H7 (cell line): Measurements from ENCODE around the gene HRH2. TPM values are rescaled to one million over a fixed set of nuclear protein-coding genes. Genes with fewer than 3 reads are reported as not detected.
"Not testable (repeated sequence)": the region's sequence is repeated elsewhere in the genome, so short reads cannot be mapped to it uniquely, and the experiment has no call there.

Experiments used
- DNase-seq: peaks from one replicate; pipeline ENCODE4 v3.0.0; 2012
- H3K27me3 ChIP-seq: 2 replicates; pipeline ENCODE4 v1.6.0; 2011; ENCODE audit warnings: mild to moderate bottlenecking, low read length; ENCODE audit not compliant: control insufficient read depth, insufficient read depth
- H3K36me3 ChIP-seq: replicated peaks from 2 replicates; pipeline ENCODE4 v1.5.1; 2011; ENCODE audit warnings: low read length; ENCODE audit not compliant: control insufficient read depth, insufficient read depth
- H3K4me3 ChIP-seq: 2 replicates; pipeline ENCODE4 v1.5.1; 2011; ENCODE audit warnings: low read depth, mild to moderate bottlenecking, control low read depth, low read length, moderate library complexity; ENCODE audit not compliant: insufficient read depth
- total RNA-seq: library from RNA; depleted of rRNA; stranded (reverse); fragments of >200 nt; shearing (Covaris generic); gene quantifications from 2 replicates; pipeline ENCODE4 v1.2.3, GENCODE V29; 2014

Gene HRH2
- total RNA-seq, 1 experiment from 2014 or later, result 5.5 TPM

- no peaks in the 10 kb centered on the region; the same call in 1 of the 2 replicates for H3K36me3 ChIP-seq
- no peak overlapping the region for H3K4me3 ChIP-seq
- no peak for DNase-seq
- no peaks in the 10 kb centered on the region for H3K27me3 ChIP-seq
Measured at GRCh38 chr5:175715627-175716522, 58.0 kb downstream of the HRH2 start.

DNA sequence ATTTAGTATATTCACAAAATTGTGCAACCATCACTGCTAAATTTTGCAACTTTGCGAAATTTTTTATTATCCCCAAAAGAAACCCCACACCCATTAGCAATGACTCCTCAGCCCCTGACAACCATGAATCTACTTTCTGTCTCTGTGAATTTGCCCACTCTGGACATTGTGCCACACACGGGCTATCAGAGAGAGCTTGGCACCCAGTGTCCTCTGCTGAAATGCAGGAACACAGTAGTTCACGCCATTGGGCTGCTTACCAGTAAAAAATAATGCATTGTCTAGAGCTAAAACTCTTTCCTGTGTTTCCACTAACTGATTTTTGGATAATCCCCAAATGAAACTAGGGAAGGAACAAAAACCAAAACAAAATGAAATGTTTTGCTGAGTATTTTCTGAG is 60.0 kb downstream of the HRH2 start:
- no peaks in the 10 kb centered on the region for H3K36me3 ChIP-seq
- H3K27me3 ChIP-seq, result no peaks in the 10 kb centered on the region
- H3K4me3 ChIP-seq, result no peak overlapping the region
- no peak for DNase-seq

DNA sequence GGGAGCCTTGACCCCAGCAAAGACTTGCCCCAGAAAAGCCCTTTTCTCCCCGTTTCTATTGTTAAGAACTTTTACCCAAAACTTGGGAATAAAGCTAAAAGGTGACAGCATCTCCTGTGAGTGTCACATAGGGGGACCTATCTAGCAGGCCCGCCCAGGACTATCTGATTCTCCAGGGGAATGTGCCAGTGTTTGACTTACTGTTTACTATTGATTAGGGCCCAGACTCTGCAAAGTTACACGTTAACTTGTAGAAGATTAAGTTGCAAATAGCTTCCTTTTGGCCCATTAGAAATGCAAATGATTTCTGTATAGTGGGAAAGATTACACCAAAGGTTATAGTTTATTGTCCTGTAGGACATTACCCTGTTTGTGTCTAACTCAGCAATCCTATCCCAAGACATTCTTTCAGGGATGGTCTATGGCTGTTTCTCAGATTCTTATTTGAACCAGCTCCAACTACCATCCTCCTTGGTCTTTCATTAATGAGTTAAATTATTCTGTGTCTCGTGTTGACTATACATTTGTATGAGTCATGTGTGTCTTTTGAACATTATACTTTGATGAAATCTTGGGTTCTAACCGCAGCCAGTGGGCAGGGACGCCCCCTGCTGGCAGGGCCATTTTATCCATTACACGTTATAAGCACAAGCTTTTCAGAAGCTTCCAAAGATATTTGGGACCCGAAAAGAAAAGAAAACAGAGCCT is 60.7 kb downstream of the HRH2 start:
- Histone ChIP-seq H3K27me3 (no peaks in the 10 kb centered on the region), H3K4me3 (no peak overlapping the region), H3K36me3 (no peaks in the 10 kb centered on the region)
- peak; percentile 66 for DNase-seq

DNA sequence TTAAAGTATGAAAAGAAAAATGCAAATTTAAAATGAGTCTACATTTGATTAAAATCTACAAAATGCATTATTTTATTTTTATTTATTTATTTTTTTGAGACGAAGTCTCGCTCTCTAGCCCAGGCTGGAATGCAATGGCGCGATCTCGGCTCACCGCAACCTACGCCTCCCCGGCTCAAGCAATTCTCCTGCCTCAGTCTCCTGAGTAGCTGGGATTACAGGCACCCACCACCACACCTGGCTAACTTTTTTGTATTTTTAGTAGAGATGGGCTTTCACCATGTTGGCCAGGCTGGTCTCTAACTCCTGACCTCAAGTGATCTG is 61.2 kb downstream of the HRH2 start:
- not testable (repeated sequence) for DNase-seq, H3K27me3 ChIP-seq, H3K36me3 ChIP-seq, H3K4me3 ChIP-seq

GRCh38 chr5:175724314-175725275 is 66.7 kb downstream of the HRH2 start:
- H3K27me3 ChIP-seq, result no peaks in the 10 kb centered on the region
- DNase-seq, result no peak
- H3K4me3 ChIP-seq, result no peak overlapping the region
- no peaks in the 10 kb centered on the region for H3K36me3 ChIP-seq

GRCh38 chr5:175728316-175728715 is 70.4 kb downstream of the HRH2 start:
- Histone ChIP-seq H3K36me3 (no peaks in the 10 kb centered on the region), H3K27me3 (no peaks in the 10 kb centered on the region), H3K4me3 (no peak overlapping the region)
- peak; percentile 58 for DNase-seq

DNA sequence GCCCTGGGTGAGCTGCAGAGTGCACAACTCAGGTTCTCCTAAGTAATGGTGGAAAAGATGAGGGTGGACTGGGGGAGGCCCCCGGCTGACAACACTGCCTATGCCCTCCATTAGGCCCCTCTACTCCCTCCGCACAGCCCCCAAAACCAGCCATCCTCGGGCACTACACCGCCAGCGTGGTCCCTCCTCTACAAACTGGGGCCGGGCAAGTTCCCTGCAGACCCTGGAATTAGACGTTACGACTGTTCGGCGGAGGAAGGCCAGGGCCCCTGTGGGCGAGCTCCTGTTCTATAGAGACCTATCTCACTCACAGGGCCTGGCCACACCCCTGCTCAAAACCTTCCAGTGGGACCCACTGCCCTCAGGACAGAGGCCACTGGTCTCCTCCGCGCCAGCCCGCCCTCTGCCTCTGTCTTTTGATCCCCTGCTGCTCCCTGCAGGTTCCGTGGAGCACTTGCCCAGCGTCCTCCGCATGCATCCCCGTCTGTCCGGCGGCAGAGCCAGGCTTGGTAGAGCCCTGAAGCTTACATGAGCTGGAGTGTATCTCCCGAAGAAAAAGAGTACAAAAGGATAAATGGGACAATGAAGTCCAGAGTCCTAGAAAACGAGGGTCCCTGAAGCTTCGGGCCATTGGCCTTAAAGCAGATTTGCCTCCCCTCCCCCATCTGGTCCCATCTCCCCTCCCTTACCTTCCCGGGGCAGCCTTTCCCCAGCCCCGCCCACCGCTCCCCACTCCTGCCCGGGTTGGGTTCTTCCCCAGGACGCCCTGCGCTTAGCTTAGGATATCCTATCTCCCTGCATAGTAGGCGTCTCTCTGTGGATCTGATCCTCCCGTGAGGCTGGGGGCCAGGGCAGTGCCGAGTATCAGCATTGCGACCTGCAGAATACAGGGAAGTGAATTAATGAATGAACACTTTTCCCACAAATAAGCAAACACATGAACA is 71.3 kb downstream of the HRH2 start:
- no peaks in the 10 kb centered on the region for H3K36me3 ChIP-seq
- H3K27me3 ChIP-seq, result no peaks in the 10 kb centered on the region
- peak; percentile 86 for DNase-seq
- H3K4me3 ChIP-seq, result peak overlapping the region; percentile 31

DNA sequence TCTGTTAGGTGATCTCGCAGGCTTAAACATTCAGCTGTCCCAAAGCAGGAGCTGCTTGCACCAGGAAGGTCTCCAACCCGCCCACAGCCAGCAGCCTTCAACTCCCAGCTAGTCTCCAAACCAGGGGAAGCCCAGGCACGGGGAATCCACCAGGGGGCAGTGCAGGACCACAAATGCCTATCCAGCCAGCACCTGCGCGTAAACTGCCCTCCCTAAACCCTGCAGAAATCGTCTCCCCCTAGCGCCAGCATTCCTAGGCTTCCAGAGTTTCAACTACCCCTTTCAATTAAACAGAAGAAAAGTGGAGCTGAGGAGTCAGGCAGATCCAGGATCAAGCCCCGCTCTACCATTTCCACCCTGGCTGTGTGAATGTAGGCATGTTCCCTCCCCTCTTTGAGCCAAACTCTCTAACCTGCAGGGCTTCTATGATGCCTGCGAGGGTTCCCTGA is 72.0 kb downstream of the HRH2 start:
- Histone ChIP-seq H3K36me3 (no peaks in the 10 kb centered on the region), H3K4me3 (peak overlapping the region; percentile 31), H3K27me3 (no peaks in the 10 kb centered on the region)
- peak; percentile 94 for DNase-seq

- H3K4me3 ChIP-seq, result no peak overlapping the region
- H3K36me3 ChIP-seq, result no peaks in the 10 kb centered on the region
- no peak for DNase-seq
- H3K27me3 ChIP-seq, result no peaks in the 10 kb centered on the region
Measured at GRCh38 chr5:175731172-175731571, 73.3 kb downstream of the HRH2 start.

DNA sequence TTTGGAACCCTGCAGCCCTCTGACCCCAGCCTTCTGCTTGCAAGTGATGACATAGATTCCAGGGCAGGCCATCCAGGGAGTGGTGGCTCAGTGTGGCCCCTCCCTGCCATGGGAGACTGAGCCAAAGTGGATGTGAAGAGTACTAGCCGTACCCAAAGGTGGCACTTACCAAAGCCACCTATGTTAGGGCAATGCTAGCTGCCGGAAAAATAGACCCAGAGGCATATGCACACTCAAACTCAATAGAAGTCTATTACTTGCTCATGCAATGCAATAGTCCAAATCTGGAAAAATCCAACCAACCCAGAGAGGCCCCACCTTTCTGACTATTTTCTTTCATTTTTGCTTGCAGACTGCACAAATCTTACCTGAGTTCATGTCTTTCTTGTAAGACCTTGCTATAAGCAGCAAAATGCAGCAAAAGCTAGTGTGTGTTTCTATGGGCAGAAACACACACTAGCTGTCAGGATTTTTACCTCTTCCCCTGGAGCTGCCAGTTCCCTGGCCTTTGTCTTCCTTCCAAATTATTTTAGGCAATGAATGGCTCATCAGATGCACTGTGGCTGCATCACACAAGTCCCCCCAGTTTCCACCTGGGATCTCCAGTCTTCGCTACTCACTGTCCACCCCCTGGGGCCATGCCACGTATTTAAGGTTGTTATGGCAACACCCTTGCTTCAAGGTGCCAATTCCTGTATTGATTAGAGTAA is 74.0 kb downstream of the HRH2 start:
- no peaks in the 10 kb centered on the region for H3K36me3 ChIP-seq
- no peak for DNase-seq
- H3K4me3 ChIP-seq, result no peak overlapping the region
- no peaks in the 10 kb centered on the region for H3K27me3 ChIP-seq

- no peak overlapping the region for H3K4me3 ChIP-seq
- no peaks in the 10 kb centered on the region for H3K36me3 ChIP-seq
- H3K27me3 ChIP-seq, result no peaks in the 10 kb centered on the region
- no peak for DNase-seq
Measured at GRCh38 chr5:175733017-175733416, 75.1 kb downstream of the HRH2 start.

DNA sequence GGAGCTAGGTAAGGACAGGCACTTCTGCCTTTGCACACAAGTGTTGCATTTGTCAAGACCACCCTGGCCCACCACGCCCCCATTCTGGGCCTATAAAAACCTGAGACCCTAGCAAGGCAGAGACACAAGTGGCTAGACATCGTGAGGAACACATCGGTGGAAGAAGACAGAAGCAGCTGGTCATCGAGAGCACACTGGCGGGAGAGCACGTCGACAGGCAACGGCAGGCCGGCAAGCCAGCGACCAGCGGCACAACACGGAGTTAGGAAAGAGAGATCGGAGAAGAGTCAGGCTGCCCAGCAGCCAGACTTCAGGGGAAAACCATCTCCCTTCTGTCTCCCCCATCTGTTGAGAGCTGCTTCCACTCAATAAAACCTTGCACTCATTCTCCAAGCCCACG is 76.1 kb downstream of the HRH2 start:
- no peak overlapping the region for H3K4me3 ChIP-seq
- DNase-seq, result no peak
- no peaks in the 10 kb centered on the region for H3K27me3 ChIP-seq
- H3K36me3 ChIP-seq, result no peaks in the 10 kb centered on the region

DNA sequence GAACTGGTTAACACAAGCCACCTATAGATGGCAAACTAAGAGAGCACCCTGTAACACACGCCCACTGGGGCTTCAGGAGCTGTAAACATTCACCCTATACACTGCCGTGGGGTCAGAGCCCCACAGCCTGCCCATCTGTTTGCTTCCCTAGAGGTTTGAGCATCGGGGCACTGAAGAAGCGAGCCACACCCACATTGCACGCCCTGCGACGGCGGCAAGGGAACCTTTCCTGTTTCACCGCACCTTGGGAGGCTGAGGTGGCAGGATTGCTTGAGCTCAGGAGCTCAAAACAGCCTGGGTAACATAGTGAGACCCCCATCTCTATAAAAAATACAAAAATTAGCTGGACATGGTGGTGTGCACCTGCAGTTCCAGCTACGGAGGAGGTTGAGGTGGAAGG is 76.6 kb downstream of the HRH2 start:
- Histone ChIP-seq H3K4me3 (no peak overlapping the region), H3K27me3 (no peaks in the 10 kb centered on the region), H3K36me3 (no peaks in the 10 kb centered on the region)
- no peak for DNase-seq
